IPS-11a (cell line): ENCODE data around the gene SLX1A.
A peak's percentile ranks its signal among the peaks of the same experiment; 100 is the strongest.
"Not testable (repeated sequence)": the region's sequence is repeated elsewhere in the genome, so short reads cannot be mapped to it uniquely, and the experiment has no call there.

Experiments
- H3K4me3 ChIP-seq: one replicate; pipeline ENCODE4 v1.5.1; 2013; ENCODE audit warnings: low read depth, low read length, control low read depth

Gene SLX1A

DNA sequence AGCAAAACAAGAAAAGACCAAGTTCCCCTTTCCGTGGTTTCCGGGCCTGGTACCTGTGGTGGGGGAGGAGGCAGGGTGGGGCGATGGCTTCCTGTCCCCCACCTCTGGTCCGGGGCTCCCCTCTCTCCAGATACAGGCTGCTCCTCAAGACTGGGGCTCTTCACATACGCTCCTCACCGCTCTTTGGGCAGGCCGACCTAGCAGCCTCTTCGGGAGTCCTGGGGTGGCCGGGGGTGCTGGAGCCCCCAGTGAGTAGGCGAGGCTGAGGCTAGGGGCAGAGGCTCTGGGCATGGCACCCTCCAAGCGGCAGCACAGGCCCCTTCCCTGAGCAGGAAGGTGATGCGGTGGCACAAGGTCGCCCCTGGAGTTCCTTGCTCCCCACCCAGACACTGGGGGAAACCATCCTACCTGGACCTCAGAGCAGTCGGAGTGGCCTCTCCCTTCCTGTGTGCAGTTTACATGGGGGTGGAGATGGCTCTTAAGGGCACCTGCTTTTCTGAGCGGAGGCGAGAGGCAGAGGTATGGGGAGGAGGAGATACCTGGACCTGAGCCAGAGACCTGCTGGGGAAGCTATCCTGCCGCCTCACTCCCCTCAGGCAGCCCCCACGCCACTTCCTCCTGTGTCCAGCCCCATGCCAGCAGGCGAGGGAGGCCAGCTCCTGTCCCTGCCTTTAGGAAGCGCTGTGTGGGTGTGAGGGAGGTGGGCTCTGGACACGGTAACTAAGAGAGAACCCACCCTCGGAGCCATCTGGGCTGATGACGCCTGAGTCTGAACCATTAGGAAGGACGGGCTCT lies 9.4 kb upstream of the SLX1A start:
- H3K4me3 ChIP-seq = no peak overlapping the region

DNA sequence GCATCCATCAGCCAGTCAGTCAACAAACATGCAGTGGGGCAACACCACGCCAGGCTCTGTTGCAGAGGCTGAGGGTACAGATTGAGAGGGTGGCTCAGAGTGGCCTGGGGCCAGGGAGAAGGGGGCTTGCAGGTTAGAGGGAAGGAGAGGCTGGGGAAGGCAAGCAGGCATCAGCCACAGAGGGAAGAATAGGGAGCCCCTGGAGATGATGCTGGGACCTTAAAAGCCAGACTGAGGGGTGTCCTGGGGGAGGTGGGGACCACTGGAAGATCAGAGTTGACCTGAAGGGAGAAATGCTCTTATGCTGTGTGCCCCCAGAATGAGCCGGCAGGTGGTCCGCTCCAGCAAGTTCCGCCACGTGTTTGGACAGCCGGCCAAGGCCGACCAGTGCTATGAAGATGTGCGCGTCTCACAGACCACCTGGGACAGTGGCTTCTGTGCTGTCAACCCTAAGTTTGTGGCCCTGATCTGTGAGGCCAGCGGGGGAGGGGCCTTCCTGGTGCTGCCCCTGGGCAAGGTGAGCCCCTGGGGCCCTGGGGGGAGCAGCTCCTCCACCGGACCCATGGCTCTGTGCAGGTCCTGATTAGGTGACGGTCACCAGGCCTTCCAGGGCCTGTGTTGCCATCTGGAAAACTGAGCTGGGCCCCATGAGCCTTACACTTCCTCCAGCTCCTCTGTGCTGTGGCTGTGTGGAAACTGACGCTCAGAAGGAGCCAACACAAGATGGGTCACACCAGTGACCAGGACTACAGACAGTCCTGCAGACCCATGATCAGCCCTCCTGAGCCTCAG lies 8.6 kb upstream of the SLX1A start:
- H3K4me3 ChIP-seq = no peak overlapping the region

DNA sequence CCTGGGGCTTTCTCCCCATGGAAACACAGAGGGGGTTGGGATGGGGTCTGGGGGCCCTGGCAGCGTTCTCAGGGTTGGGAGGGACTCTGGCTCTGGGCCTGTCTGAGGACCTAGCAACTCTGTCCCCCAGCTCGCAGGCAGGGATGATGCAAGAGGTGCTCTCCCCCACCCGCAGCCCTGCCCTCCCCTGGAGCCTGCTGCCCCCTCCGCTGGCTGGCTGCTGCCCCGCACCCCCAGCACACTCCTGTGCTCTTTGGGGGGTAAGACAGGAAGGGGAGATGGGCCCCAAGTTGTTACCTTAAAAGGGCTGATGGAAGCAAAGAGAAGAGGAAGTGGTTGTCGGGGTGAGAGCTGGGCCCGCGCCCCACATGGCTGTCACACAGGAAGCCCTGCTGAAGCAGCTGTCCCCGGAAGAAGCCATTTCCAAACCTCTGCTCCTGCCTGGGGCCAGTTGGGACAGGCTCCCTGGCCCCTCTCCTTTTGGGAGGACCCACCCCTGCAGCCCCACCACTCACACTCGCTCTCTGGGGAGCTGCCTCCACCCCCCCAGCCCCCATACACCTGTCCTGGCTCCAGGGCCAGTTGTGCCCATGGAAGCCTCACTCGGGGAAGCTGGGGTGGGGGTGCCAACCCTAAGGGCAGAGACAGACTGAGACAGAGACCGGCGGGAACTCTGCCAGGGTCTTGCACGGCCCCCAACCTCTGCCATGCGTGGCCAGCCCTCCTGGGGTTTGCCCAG lies 7.8 kb upstream of the SLX1A start:
- no peak overlapping the region for H3K4me3 ChIP-seq

DNA sequence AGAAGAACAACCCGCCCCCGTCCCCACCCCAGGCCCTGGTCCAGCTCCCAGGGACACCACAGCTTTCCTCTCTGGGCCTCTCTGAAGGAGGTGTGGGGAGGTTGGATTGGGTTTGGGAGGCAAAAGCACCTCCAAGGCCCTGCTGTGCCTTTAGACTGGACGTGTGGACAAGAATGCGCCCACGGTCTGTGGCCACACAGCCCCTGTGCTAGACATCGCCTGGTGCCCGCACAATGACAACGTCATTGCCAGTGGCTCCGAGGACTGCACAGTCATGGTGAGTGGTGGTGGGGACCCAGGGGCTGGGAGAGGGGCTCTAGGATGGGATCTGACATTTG lies 7.3 kb upstream of the SLX1A start:
- H3K4me3 ChIP-seq = no peak overlapping the region

DNA sequence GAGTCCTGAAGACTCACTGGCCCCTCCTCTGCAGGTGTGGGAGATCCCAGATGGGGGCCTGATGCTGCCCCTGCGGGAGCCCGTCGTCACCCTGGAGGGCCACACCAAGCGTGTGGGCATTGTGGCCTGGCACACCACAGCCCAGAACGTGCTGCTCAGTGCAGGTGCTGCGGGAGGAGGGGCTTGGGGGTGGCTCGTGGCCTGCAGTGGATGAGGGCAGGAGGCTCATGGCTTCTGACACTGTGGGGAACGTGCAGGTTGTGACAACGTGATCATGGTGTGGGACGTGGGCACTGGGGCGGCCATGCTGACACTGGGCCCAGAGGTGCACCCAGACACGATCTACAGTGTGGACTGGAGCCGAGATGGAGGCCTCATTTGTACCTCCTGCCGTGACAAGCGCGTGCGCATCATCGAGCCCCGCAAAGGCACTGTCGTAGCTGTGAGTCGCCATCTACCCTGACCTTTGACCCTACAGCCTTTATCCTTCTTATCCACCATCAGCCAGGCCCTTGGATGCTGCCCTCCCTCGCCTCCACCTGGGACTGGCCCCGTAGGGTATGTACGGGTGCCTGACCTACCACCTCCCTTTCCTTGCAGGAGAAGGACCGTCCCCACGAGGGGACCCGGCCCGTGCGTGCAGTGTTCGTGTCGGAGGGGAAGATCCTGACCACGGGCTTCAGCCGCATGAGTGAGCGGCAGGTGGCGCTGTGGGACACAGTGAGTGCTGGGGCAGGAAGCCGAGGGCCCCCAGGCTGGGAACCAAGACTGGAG lies 6.7 kb upstream of the SLX1A start:
- H3K4me3 ChIP-seq = no peak overlapping the region

DNA sequence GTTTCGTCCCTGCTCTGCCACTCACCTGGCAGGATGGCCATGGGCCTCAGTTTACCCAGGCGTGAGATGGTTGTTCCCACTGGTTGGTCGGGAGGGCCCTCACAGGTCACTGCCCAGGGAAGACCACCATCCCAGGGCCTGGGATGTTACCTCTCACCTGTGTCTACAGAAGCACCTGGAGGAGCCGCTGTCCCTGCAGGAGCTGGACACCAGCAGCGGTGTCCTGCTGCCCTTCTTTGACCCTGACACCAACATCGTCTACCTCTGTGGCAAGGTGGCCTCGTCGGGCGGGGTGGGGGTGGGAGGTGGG lies 6.2 kb upstream of the SLX1A start:
- no peak overlapping the region for H3K4me3 ChIP-seq

DNA sequence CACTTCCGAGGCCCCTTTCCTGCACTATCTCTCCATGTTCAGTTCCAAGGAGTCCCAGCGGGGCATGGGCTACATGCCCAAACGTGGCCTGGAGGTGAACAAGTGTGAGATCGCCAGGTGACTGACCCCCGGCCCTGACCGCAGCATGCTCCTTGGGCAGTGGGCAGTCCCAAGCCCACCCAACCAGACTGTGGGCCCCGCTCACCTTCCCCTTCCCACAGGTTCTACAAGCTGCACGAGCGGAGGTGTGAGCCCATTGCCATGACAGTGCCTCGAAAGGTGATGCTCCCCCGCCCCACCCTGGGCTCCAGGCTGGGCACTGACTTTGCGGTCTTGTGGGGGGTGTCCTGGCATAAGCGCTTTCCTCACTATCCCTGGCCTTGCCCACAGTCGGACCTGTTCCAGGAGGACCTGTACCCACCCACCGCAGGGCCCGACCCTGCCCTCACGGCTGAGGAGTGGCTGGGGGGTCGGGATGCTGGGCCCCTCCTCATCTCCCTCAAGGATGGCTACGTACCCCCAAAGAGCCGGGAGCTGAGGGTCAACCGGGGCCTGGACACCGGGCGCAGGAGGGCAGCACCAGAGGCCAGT lies 5.6 kb upstream of the SLX1A start:
- no peak overlapping the region for H3K4me3 ChIP-seq

DNA sequence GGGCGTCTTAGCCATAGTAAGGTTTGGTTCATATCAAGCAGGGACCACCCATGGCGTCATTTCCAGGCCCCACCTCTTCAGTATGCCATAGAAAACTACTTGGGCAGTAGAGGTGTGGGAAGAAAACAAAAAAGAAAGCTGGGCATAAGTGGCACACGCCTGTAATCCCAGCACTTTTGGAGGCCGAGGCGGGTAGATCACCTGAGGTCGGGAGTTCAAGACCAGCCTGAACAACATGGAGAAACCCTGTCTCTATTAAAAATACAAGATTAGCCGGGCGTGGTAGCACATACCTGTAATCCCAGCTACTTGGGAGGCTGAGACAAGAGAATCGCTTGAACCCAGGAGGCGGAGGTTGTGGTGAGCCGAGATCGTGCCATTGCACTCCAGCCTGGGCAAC lies 2.5 kb upstream of the SLX1A start:
- H3K4me3 ChIP-seq = not testable (repeated sequence)

DNA sequence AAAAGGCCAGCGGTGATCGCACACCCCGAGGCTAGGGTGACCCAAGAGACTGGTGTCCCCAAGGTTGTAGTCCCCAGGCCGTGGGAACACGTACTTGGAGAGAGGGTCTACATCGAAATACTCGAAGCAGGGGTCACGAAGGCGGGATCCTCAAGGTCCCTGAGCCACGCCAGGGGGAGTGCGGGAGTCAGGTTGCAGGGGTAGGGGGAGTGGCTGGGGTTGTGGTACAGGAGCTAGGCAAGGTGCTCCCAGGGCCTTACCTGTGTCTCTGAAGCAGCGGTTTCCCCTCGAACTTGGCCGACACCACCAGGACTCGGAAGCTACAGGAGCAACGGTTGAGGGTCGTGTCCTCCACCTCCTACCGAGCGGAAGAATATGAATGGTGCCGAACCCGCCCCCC lies 577 bp upstream of the SLX1A start:
- H3K4me3 ChIP-seq = not testable (repeated sequence)

DNA sequence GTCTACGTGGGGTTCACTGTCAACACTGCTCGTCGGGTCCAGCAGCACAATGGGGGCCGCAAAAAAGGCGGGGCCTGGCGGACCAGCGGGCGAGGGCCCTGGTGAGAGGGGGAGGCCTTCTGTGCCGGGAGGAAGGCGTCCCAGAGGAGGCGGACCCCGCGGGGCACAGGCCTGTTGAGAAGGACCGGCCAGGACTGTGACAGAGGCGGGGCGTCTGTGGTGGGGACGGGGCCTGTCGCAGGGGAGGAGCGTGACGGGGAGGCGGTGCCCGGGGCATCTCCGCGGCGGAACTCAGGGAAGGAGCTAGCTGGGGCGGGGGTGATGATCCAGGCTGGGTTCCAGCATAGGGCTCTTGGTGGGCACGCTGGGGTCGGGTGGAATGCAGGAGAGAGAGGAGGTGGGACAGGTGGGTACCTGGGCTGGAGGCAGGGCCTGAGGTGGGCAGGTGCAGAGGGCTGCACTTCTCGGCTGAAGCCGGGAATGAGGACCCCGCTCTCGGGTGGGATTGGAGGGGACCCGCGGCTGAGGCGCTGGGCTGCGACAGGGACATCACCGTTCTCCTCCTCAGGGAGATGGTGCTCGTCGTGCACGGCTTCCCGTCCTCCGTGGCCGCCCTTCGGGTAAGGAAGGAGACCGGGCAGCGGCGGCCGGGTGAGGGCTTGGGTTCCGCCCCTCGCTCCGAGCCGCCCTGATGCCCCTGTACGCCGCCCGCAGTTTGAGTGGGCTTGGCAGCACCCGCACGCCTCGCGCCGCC lies 674 bp downstream of the SLX1A start:
- peak overlapping the region; percentile 25 for H3K4me3 ChIP-seq

DNA sequence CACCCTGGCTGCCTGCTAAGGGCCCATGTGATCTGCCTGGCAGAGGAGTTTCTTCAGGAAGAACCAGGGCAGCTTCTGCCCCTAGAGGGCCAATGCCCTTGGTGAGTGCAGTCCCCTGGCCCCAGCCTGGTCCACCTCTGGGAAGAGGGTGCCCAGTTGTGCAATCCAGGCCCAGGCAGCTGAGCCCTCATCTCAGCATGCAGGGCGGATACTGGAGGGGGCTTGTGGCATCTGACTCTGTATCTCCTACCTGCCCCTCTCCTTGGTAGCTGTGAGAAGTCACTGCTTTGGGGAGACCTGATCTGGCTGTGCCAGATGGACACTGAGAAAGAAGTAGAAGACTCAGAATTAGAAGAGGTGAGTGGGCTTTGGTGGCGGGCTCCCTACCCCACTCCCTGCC lies 3.3 kb downstream of the SLX1A start:
- not testable (repeated sequence) for H3K4me3 ChIP-seq

DNA sequence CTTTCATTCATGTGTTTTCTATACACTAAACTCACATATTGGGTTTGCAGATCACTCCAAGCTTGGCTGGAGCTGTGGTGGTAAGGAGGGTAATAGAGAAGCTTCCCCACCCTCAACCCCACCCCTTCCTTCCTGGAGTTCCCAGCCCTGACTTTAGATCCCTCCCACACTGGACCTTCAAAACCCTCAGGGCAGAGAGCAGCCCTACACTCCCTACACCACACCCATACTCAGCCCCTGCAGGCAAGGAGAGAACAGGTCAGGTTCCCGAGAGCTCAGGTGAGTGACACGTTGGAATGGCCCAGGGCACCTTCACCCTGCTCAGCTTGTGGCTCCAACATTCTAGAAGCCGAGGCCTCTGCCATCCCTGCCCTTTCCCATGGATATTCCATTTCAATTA lies 5.4 kb downstream of the SLX1A start, which contains the start of gene SULT1A3:
Gene SULT1A3, plus strand, starts transcription at position 207 of the 400 bp plus-strand sequence. CDS start 1,474 bp downstream, outside the sequence.
- H3K4me3 ChIP-seq = not testable (repeated sequence)

DNA sequence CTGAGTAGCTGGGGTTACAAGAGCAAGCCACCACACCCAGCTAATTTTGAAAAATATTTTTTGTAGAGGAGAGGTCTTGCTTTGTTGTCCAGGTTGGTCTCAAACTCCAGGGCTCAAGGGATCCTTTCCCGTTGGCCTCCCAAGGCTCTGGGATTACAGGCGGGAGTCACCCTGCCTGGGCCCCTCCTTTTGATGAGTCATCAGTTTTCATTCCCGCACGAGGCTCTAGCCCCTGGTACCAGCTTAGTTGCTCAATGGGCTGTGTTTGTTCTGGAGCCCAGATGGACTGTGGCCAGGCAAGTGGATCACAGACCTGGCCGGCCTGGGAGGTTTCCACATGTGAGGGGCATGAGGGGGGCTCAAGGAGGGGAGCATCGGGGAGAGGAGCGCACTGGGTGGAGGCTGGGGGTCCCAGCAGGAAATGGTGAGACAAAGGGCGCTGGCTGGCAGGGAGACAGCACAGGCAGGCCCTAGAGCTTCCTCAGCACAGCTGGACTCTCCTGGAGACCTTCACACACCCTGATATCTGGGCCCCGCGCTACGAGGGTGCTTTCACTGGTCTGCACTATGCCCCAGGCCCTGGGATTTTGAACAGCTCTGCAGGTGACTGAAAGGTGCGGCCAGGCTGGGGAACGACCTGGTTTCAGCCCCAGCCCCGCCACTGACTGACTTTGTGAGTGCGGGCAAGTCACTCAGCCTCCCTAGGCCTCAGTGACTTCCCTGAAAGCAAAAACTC lies 6.1 kb downstream of the SLX1A start:
- not testable (repeated sequence) for H3K4me3 ChIP-seq

DNA sequence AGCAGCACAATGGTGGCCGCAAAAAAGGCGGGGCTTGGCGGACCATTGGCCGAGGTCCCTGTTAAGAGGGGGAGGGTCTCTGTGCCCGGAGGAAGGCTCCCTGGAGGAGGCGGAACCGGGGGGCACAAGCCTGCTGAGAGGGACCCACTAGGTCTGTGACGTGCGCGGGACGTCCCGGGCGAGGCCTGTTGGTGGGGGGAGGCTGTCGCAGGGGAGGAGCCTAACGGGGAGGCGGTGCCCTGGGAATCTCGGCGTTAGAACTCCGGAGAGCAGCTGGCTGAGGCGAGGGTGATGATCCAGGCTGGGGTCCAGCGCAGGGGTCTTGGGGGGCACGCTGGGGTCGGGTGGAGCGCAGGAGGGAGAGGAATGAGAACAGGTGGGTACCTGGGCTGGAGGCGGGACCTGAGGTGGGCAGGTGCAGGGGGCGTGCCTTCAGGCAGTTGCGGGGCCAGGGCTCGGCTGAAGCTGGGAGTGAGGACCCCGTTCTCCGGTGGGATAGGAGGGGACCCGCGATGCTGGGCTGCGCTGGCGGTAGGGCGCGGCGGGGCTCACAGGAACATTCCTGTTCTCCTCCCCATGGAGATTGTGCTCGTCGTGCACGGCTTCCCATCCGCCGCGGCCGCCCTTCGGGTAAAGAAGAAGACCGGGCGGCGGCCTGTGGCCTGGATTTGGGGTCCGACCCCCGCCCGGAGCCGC lies 12.0 kb downstream of the SLX1A start:
- H3K4me3 ChIP-seq = peak overlapping the region; percentile 17

DNA sequence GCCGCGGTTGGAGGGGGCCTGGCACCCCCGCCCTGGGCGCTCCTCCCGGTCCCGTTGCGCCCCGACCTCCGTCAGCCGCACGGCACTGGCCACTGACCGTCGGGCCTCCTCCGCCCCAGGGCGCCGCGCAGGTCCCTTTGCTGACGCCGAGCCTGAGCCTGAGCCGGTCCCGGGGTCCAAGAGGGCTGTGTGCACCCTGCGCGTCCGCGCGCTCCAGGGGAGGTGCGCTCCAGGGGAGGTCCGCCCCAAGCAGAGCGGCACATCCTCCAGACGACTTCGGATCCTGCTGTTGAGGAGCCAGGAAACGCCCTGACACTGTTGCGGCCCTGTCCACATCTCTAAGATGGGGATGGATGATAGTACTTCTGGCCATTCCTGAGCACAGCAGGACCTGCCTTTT lies 12.6 kb downstream of the SLX1A start:
- not testable (repeated sequence) for H3K4me3 ChIP-seq

DNA sequence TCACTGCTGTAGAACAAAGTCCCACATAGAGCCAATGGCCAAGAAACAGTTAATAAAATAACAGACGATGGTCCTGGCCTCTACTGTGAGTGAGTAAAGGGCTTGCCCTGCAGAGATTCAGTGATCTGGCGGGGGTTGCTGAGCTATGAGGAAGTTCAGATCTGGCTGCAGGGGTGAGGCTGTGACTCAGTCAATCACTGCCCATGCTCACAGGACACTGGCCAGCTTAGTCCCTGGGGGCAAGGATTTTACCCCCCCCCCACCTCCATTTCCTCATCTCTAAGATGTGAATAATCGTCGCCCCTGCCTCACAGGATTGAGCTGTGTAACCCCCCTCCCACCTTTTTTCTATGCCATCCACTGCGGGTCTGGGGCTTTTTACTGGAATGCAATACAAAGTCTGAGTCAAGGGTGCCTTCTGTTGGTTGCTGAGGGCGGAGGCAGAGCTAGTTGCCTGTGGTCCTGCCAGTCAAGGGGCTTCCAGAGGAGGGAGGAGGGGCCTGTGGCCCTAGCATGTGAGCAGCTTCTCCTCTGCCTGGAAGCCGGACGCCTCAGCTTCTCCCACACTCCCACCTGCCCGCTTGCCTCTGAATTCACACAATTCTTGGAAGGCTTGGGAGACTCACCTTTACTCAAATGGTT lies 13.5 kb downstream of the SLX1A start:
- H3K4me3 ChIP-seq = not testable (repeated sequence)

DNA sequence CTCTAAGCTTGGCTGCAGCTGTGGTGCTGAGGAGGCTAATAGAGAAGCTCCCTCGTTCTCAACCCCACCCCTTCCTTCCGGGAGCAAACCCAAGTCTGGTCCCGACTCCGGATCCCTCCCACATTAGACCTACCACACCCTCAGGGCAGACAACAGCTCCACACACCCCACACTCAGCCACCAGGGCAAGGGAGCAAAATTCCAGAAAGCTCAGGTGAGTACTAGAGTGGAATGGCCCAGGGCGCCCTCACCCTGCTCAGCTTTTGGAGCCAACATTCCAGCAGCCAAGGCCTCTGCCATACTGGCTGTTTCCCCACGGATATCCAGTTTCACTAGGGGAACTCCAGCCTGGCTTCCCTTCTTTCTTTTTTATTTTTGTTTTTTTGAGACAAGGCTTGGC lies 15.4 kb downstream of the SLX1A start:
- not testable (repeated sequence) for H3K4me3 ChIP-seq

DNA sequence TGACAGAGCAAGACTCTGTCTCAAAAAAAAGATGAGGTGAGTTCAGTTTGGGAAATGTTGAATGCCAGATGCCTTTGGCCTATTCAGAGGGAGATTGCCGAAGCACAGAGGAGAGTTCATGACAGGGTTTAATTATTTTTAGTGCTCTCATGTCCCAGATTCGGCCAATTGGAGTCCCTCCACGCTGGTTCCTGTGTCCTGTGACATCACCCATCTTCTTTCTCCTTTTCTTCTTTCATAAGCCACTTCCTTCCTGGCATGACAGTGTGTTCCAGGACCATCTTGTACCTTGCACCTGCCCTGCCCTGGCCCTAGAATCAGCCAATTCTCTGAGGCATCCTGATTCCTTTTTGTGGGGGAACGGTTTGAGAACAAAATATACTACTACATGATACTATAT lies 17.7 kb downstream of the SLX1A start:
- not testable (repeated sequence) for H3K4me3 ChIP-seq
